ENCODE data around the gene DDX27. TPM values are rescaled to one million over a fixed set of nuclear protein-coding genes. Genes with fewer than 3 reads are reported as not detected.

Gene DDX27
- total RNA-seq, 1 donor from 2014 or later, result 30.5 TPM

DNA sequence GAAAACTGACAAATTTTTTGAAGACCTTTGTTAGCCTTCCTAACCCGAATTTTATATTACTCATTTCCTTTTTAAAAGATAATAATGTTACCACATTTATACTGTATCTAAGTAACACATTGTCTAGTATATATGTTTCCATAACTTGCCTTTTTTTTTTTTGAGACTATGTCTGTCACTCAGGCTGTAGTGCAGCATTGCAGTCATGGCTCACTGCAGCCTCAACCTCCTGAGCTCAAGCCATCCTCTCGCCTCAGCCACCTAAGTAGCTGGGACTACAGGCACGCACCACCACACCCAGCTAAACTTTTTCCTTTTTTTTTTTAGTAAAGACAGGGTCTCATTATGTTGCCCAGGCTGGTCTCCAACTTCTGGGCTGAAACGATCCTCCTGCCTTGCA is 40.1 kb downstream of the DDX27 start:
- Mint-ChIP-seq H3K27ac (ENCODE audit: unreplicated experiment) (no peak overlapping the region), H3K4me3 (ENCODE audit: unreplicated experiment) (no peak overlapping the region), H3K4me1 (ENCODE audit: unreplicated experiment) (no peaks in the 10 kb centered on the region), H3K9me3 (ENCODE audit: unreplicated experiment) (no peaks in the 10 kb centered on the region), H3K36me3 (ENCODE audit: unreplicated experiment) (peaks cover 61% of the 10 kb centered on the region), H3K27me3 (ENCODE audit: unreplicated experiment) (no peaks in the 10 kb centered on the region)
- TF ChIP-seq, protein P1, sequence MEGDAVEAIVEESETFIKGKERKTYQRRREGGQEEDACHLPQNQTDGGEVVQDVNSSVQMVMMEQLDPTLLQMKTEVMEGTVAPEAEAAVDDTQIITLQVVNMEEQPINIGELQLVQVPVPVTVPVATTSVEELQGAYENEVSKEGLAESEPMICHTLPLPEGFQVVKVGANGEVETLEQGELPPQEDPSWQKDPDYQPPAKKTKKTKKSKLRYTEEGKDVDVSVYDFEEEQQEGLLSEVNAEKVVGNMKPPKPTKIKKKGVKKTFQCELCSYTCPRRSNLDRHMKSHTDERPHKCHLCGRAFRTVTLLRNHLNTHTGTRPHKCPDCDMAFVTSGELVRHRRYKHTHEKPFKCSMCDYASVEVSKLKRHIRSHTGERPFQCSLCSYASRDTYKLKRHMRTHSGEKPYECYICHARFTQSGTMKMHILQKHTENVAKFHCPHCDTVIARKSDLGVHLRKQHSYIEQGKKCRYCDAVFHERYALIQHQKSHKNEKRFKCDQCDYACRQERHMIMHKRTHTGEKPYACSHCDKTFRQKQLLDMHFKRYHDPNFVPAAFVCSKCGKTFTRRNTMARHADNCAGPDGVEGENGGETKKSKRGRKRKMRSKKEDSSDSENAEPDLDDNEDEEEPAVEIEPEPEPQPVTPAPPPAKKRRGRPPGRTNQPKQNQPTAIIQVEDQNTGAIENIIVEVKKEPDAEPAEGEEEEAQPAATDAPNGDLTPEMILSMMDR (IDR thresholded peaks at IDR 0.05), result no peak
- DNase-seq (ENCODE audit: extremely low spot score, unreplicated experiment), result no peak

- Mint-ChIP-seq H3K4me3 (ENCODE audit: unreplicated experiment) (no peak overlapping the region), H3K36me3 (ENCODE audit: unreplicated experiment) (peaks cover 61% of the 10 kb centered on the region), H3K9me3 (ENCODE audit: unreplicated experiment) (no peaks in the 10 kb centered on the region), H3K27me3 (ENCODE audit: unreplicated experiment) (no peaks in the 10 kb centered on the region), H3K27ac (ENCODE audit: unreplicated experiment) (no peak overlapping the region), H3K4me1 (ENCODE audit: unreplicated experiment) (no peaks in the 10 kb centered on the region)
- DNase-seq (ENCODE audit: extremely low spot score, unreplicated experiment), result no peak
- TF ChIP-seq, protein P1 (IDR thresholded peaks at IDR 0.05), result no peak
Observed at GRCh38 chr20:49259799-49260198, 40.6 kb downstream of the DDX27 start.

- TF ChIP-seq, protein P1 (IDR thresholded peaks at IDR 0.05), result no peak
- H3K27ac Mint-ChIP-seq (ENCODE audit: unreplicated experiment), result no peak overlapping the region
- no peaks in the 10 kb centered on the region for H3K27me3 Mint-ChIP-seq (ENCODE audit: unreplicated experiment)
- no peak overlapping the region for H3K4me3 Mint-ChIP-seq (ENCODE audit: unreplicated experiment)
- no peak for DNase-seq (ENCODE audit: extremely low spot score, unreplicated experiment)
- peaks cover 64% of the 10 kb centered on the region for H3K36me3 Mint-ChIP-seq (ENCODE audit: unreplicated experiment)
- no peaks in the 10 kb centered on the region for H3K9me3 Mint-ChIP-seq (ENCODE audit: unreplicated experiment)
- H3K4me1 Mint-ChIP-seq (ENCODE audit: unreplicated experiment), result no peaks in the 10 kb centered on the region
Observed at GRCh38 chr20:49260218-49260617, 41.0 kb downstream of the DDX27 start.

DNA sequence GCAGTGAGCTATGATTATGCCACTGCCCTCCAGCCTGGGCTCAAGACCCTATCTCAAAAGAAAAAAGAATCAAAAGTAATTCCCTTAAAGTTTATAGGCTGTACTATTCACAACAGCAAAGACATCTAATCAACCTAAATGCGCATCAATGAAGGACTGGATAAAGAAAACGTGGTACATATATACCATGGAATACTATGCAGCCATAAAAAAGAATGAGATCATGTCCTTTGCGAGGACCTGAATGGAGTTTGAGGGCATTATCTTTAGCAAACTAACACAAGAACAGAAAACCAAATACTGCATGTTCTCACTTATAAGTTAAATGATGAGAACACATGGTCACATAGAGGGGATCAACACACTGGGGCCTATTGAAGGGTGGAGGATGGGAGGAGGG is 42.0 kb downstream of the DDX27 start:
- no peak for DNase-seq (ENCODE audit: extremely low spot score, unreplicated experiment)
- TF ChIP-seq, protein P1 (IDR thresholded peaks at IDR 0.05), result no peak
- H3K9me3 Mint-ChIP-seq (ENCODE audit: unreplicated experiment), result no peaks in the 10 kb centered on the region
- H3K27ac Mint-ChIP-seq (ENCODE audit: unreplicated experiment), result no peak overlapping the region
- no peaks in the 10 kb centered on the region for H3K27me3 Mint-ChIP-seq (ENCODE audit: unreplicated experiment)
- no peak overlapping the region for H3K4me3 Mint-ChIP-seq (ENCODE audit: unreplicated experiment)
- H3K36me3 Mint-ChIP-seq (ENCODE audit: unreplicated experiment), result peaks cover 61% of the 10 kb centered on the region
- no peaks in the 10 kb centered on the region for H3K4me1 Mint-ChIP-seq (ENCODE audit: unreplicated experiment)

GRCh38 chr20:49262444-49262843 is 43.2 kb downstream of the DDX27 start:
- H3K27ac Mint-ChIP-seq (ENCODE audit: unreplicated experiment), result no peak overlapping the region
- TF ChIP-seq, protein P1 (IDR thresholded peaks at IDR 0.05), result no peak
- DNase-seq (ENCODE audit: extremely low spot score, unreplicated experiment), result no peak
- H3K27me3 Mint-ChIP-seq (ENCODE audit: unreplicated experiment), result no peaks in the 10 kb centered on the region
- H3K4me1 Mint-ChIP-seq (ENCODE audit: unreplicated experiment), result peaks cover 5% of the 10 kb centered on the region
- no peak overlapping the region for H3K4me3 Mint-ChIP-seq (ENCODE audit: unreplicated experiment)
- H3K9me3 Mint-ChIP-seq (ENCODE audit: unreplicated experiment), result no peaks in the 10 kb centered on the region
- H3K36me3 Mint-ChIP-seq (ENCODE audit: unreplicated experiment), result peaks cover 57% of the 10 kb centered on the region

All from osteocyte (in vitro differentiated cells).